Middle frontal gyrus (tissue), 1 donor: ENCODE results near the gene MORN2.

Source experiments
- DNase-seq: peaks from one replicate; pipeline ENCODE4 v3.0.0-alpha.2; 2015; ENCODE audit warnings: low spot score; ENCODE audit errors: extremely low spot score

Gene MORN2

GRCh38 chr2:38889575-38889974, 13.8 kb downstream of the MORN2 start, which contains the start of gene ARHGEF33:
ARHGEF33 (plus strand) TSS chr2:38889875; CDS start chr2:38919448, 29,573 bp downstream.
- DNase-seq: no peak

GRCh38 chr2:38892819-38893218, 17.0 kb downstream of the MORN2 start:
- no peak for DNase-seq

- DNase-seq: no peak
These were observed 22.5 kb downstream of the MORN2 start for GRCh38 chr2:38898256-38898655.

- DNase-seq: no peak
These were observed 24.9 kb downstream of the MORN2 start for GRCh38 chr2:38900726-38901125.

GRCh38 chr2:38905251-38905650, 29.5 kb downstream of the MORN2 start:
- no peak for DNase-seq

GRCh38 chr2:38907242-38907641, 31.5 kb downstream of the MORN2 start:
- no peak for DNase-seq

- DNase-seq: no peak
These were observed 32.2 kb downstream of the MORN2 start for GRCh38 chr2:38907743-38908562.

GRCh38 chr2:38909872-38910271, 34.1 kb downstream of the MORN2 start:
- no peak for DNase-seq

- DNase-seq: no peak
These were observed 35.4 kb downstream of the MORN2 start for GRCh38 chr2:38911191-38911590.

- no peak for DNase-seq
These were observed 36.8 kb downstream of the MORN2 start for GRCh38 chr2:38912619-38913018.

GRCh38 chr2:38922389-38922788, 46.6 kb downstream of the MORN2 start:
- no peak for DNase-seq

GRCh38 chr2:38922902-38923301, 47.1 kb downstream of the MORN2 start:
- DNase-seq: no peak

GRCh38 chr2:38925982-38926381, 50.2 kb downstream of the MORN2 start:
- DNase-seq: no peak

- no peak for DNase-seq
These were observed 54.8 kb downstream of the MORN2 start for GRCh38 chr2:38930600-38930999.
